GM12872 (cell line): Measurements from ENCODE around the gene NPHP4.

Experiments used
- CTCF ChIP-seq: IDR thresholded peaks from 3 replicates; pipeline ENCODE4 v1.5.1; 2011; ENCODE audit warnings: low read depth, mild to moderate bottlenecking, low read length, moderate library complexity; ENCODE audit not compliant: insufficient read depth

NPHP4 gene

GRCh38 chr1:5916572-5917280 is 75.5 kb downstream of the NPHP4 start:
- TF ChIP-seq CTCF: no peak

GRCh38 chr1:5915587-5916571 is 76.3 kb downstream of the NPHP4 start:
- TF ChIP-seq CTCF: peak; percentile 72

GRCh38 chr1:5914676-5915365 is 77.4 kb downstream of the NPHP4 start:
- no peak for TF ChIP-seq CTCF

GRCh38 chr1:5913876-5914275 is 78.3 kb downstream of the NPHP4 start:
- TF ChIP-seq CTCF: no peak

GRCh38 chr1:5913078-5913845 is 79.0 kb downstream of the NPHP4 start:
- TF ChIP-seq CTCF: no peak

GRCh38 chr1:5911871-5912271 is 80.4 kb downstream of the NPHP4 start:
- TF ChIP-seq CTCF: no peak
